Measurements from ENCODE around the gene EEF1E1.

EEF1E1 gene

GRCh38 chr6:8073758-8074157, 28.6 kb downstream of the EEF1E1 start:
- no peak for DNase-seq (ENCODE audit: low read depth)
- H3K4me3 ChIP-seq (ENCODE audit: low read length), result no peak overlapping the region
- no peak for TF ChIP-seq CTCF (IDR thresholded peaks at IDR 0.05; ENCODE audit: insufficient read depth, low read depth, low read length, missing control alignments)

GRCh38 chr6:8070718-8071117, 31.6 kb downstream of the EEF1E1 start:
- no peak for DNase-seq (ENCODE audit: low read depth)
- TF ChIP-seq CTCF (IDR thresholded peaks at IDR 0.05; ENCODE audit: insufficient read depth, low read depth, low read length, missing control alignments), result no peak
- H3K4me3 ChIP-seq (ENCODE audit: low read length), result no peak overlapping the region

GRCh38 chr6:8069631-8070284, 32.6 kb downstream of the EEF1E1 start:
- no peak for TF ChIP-seq CTCF (IDR thresholded peaks at IDR 0.05; ENCODE audit: insufficient read depth, low read depth, low read length, missing control alignments)
- DNase-seq (ENCODE audit: low read depth), result no peak
- no peak overlapping the region for H3K4me3 ChIP-seq (ENCODE audit: low read length)

GRCh38 chr6:8069151-8069550, 33.2 kb downstream of the EEF1E1 start:
- TF ChIP-seq CTCF (IDR thresholded peaks at IDR 0.05; ENCODE audit: insufficient read depth, low read depth, low read length, missing control alignments), result no peak
- DNase-seq (ENCODE audit: low read depth), result no peak
- H3K4me3 ChIP-seq (ENCODE audit: low read length), result no peak overlapping the region

- TF ChIP-seq CTCF (IDR thresholded peaks at IDR 0.05; ENCODE audit: insufficient read depth, low read depth, low read length, missing control alignments), result no peak
- DNase-seq (ENCODE audit: low read depth), result no peak
- no peak overlapping the region for H3K4me3 ChIP-seq (ENCODE audit: low read length)
These were observed 36.2 kb downstream of the EEF1E1 start for GRCh38 chr6:8066108-8066507.

- no peak for TF ChIP-seq CTCF (IDR thresholded peaks at IDR 0.05; ENCODE audit: insufficient read depth, low read depth, low read length, missing control alignments)
- no peak overlapping the region for H3K4me3 ChIP-seq (ENCODE audit: low read length)
- DNase-seq (ENCODE audit: low read depth), result peak; percentile 40
These were observed 36.8 kb downstream of the EEF1E1 start for GRCh38 chr6:8065519-8065911.

Measured in epithelial cell of esophagus (primary cell).